ENCODE results near the gene GRM8. TPM values are rescaled to one million over a fixed set of nuclear protein-coding genes. Genes with fewer than 3 reads are reported as not detected.
"Not testable (repeated sequence)": the region's sequence is repeated elsewhere in the genome, so short reads cannot be mapped to it uniquely, and the experiment has no call there.

Gene GRM8
- total RNA-seq, 1 experiment from 2014 or later = not detected

DNA sequence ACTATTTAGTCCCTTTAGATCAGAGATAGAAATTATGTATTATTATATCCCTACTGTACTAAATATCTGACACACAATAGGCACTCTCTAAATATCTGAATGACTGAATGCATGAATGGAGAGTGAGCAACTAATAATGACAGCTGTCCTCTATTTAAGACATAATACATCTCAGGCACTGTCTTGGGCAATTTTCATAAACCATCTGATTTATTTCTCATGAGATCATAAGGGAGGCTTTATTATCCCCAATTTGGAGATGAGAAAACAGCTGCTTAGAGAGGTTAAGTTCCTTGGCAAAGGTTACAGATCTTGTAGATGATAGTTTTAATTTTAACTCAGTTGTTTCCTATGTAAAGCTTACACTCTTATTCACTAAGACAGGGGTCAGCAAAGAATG, 570.6 kb downstream of the GRM8 start:
- Mint-ChIP-seq H3K9me3 (ENCODE audit: unreplicated experiment) (no peaks in the 10 kb centered on the region), H3K4me3 (ENCODE audit: unreplicated experiment) (no peak overlapping the region), H3K4me1 (ENCODE audit: low read depth, unreplicated experiment) (no peaks in the 10 kb centered on the region), H3K36me3 (ENCODE audit: insufficient read depth, unreplicated experiment) (no peaks in the 10 kb centered on the region), H3K27ac (ENCODE audit: unreplicated experiment) (no peak overlapping the region), H3K27me3 (ENCODE audit: insufficient read depth, unreplicated experiment) (peaks cover 12% of the 10 kb centered on the region)
- intact Hi-C loops (cut with micrococcal nuclease; ENCODE audit: unreplicated experiment) = no loop called here
- DNase-seq = no peak
- POLR2A ChIA-PET = no interaction called here
- CTCF ChIA-PET = no interaction called here
- Histone ChIP-seq H3K4me3 (ENCODE audit: low read depth, low read length) (no peak overlapping the region), H3K9me3 (no peaks in the 10 kb centered on the region), H3K4me1 (no peaks in the 10 kb centered on the region), H3K27me3 (replicated peaks; ENCODE audit: control insufficient read depth, insufficient read depth, low read length) (no peaks in the 10 kb centered on the region), H3K36me3 (ENCODE audit: control insufficient read depth, insufficient read depth, low read length) (no peaks in the 10 kb centered on the region)
- TF ChIP-seq, protein P1, sequence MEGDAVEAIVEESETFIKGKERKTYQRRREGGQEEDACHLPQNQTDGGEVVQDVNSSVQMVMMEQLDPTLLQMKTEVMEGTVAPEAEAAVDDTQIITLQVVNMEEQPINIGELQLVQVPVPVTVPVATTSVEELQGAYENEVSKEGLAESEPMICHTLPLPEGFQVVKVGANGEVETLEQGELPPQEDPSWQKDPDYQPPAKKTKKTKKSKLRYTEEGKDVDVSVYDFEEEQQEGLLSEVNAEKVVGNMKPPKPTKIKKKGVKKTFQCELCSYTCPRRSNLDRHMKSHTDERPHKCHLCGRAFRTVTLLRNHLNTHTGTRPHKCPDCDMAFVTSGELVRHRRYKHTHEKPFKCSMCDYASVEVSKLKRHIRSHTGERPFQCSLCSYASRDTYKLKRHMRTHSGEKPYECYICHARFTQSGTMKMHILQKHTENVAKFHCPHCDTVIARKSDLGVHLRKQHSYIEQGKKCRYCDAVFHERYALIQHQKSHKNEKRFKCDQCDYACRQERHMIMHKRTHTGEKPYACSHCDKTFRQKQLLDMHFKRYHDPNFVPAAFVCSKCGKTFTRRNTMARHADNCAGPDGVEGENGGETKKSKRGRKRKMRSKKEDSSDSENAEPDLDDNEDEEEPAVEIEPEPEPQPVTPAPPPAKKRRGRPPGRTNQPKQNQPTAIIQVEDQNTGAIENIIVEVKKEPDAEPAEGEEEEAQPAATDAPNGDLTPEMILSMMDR (IDR thresholded peaks at IDR 0.05; ENCODE audit: insufficient read depth in 1 of 2, low read depth in 1 of 2, low read length in 1 of 2, severe bottlenecking in 1 of 2, unreplicated experiment in 1 of 2) = no peak
- BruUV-seq (replicated peaks) = no TSS peak

DNA sequence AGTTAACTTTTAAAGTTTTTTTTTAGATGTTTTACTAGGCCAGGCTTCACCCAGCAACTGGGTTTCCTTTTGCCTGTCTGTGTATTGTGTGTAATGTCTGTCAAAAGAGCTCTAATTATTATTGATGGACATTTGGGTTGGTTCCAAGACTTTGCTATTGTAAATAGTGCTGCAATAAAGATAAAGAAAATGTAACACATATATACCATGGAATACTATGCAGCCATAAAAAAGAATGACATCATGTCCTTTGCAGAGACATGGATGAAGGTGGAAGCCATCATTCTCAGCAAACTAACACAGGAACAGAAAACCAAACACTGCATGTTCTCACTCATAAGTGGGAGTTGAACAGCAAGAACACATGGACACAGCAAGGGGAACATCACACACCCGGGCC, 584.0 kb downstream of the GRM8 start:
- intact Hi-C loops (cut with micrococcal nuclease; ENCODE audit: unreplicated experiment); H3K4me3 ChIP-seq (ENCODE audit: low read depth, low read length); H3K27ac Mint-ChIP-seq (ENCODE audit: unreplicated experiment); H3K4me1 Mint-ChIP-seq (ENCODE audit: low read depth, unreplicated experiment); POLR2A ChIA-PET; H3K27me3 ChIP-seq (replicated peaks; ENCODE audit: control insufficient read depth, insufficient read depth, low read length); BruUV-seq (replicated peaks); H3K27me3 Mint-ChIP-seq (ENCODE audit: insufficient read depth, unreplicated experiment); H3K9me3 Mint-ChIP-seq (ENCODE audit: unreplicated experiment); DNase-seq; H3K4me3 Mint-ChIP-seq (ENCODE audit: unreplicated experiment); H3K36me3 Mint-ChIP-seq (ENCODE audit: insufficient read depth, unreplicated experiment); H3K9me3 ChIP-seq; H3K36me3 ChIP-seq (ENCODE audit: control insufficient read depth, insufficient read depth, low read length); CTCF ChIA-PET; H3K4me1 ChIP-seq: not testable (repeated sequence)

DNA sequence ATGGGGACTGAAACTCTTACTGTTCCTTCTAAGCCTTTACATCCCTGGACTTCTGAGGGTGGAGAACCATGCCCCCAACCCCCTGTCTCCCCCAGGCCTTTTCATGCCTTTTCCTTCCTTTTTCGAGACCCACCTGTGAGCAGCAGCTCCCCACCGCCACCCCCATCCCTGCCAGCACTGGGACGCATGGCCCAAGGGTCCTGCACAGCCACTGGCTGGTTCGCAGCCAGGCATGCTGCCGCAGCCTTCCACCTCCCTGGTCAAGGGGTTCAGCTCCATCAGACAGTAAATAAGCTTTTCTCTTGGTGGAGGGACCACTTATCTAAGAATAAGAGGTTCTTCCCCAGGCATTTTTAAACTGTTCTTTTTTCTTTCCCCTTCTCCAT, 584.4 kb downstream of the GRM8 start:
- CTCF ChIA-PET = no interaction called here
- BruUV-seq (replicated peaks) = no TSS peak
- POLR2A ChIA-PET = no interaction called here

More for the DNA sequence above, 584.4 kb downstream of the GRM8 start:
- no peaks in the 10 kb centered on the region for H3K36me3 Mint-ChIP-seq (ENCODE audit: insufficient read depth, unreplicated experiment)
- peaks cover 9% of the 10 kb centered on the region for H3K9me3 Mint-ChIP-seq (ENCODE audit: unreplicated experiment)
- Histone ChIP-seq H3K9me3 (no peaks in the 10 kb centered on the region), H3K4me3 (ENCODE audit: low read depth, low read length) (no peak overlapping the region), H3K27me3 (replicated peaks; ENCODE audit: control insufficient read depth, insufficient read depth, low read length) (no peaks in the 10 kb centered on the region), H3K4me1 (no peaks in the 10 kb centered on the region), H3K36me3 (ENCODE audit: control insufficient read depth, insufficient read depth, low read length) (no peaks in the 10 kb centered on the region)
- intact Hi-C loops (cut with micrococcal nuclease; ENCODE audit: unreplicated experiment) = no loop called here
- no peak overlapping the region for H3K4me3 Mint-ChIP-seq (ENCODE audit: unreplicated experiment)
- no peak overlapping the region for H3K27ac Mint-ChIP-seq (ENCODE audit: unreplicated experiment)
- TF ChIP-seq, protein P1 (IDR thresholded peaks at IDR 0.05; ENCODE audit: insufficient read depth in 1 of 2, low read depth in 1 of 2, low read length in 1 of 2, severe bottlenecking in 1 of 2, unreplicated experiment in 1 of 2) = no peak
- DNase-seq = no peak
- no peaks in the 10 kb centered on the region for H3K27me3 Mint-ChIP-seq (ENCODE audit: insufficient read depth, unreplicated experiment)
- H3K4me1 Mint-ChIP-seq (ENCODE audit: low read depth, unreplicated experiment) = no peaks in the 10 kb centered on the region

All from Caco-2 (cell line).